H9 (cell line): ENCODE results near the gene OTUD4. TPM values are rescaled to one million over a fixed set of nuclear protein-coding genes. Genes with fewer than 3 reads are reported as not detected.

Experiments
- DNase-seq: peaks from one replicate; pipeline ENCODE4 v3.0.0-alpha.2; 2017
- H2AFZ ChIP-seq: one replicate; pipeline ENCODE4 v1.6.1; 2013; ENCODE audit warnings: mild to moderate bottlenecking, low read length, control low read depth, moderate library complexity
- H2AK5ac ChIP-seq: 2 replicates; pipeline ENCODE4 v1.6.1; 2013; ENCODE audit warnings: low read length, control low read depth, mixed read lengths; ENCODE audit not compliant: insufficient read length
- H2BK120ac ChIP-seq: one replicate; pipeline ENCODE4 v1.6.1; 2013; ENCODE audit warnings: low read depth, mild to moderate bottlenecking, low read length, control low read depth, inconsistent platforms; ENCODE audit not compliant: poor library complexity, severe bottlenecking
- H2BK12ac ChIP-seq: 2 replicates; pipeline ENCODE4 v1.6.1; 2013; ENCODE audit warnings: low read length, control low read depth, mixed read lengths, low read depth; ENCODE audit not compliant: insufficient read length
- H2BK15ac ChIP-seq: 2 replicates; pipeline ENCODE4 v1.6.1; 2013; ENCODE audit warnings: low read depth, low read length, control low read depth
- H2BK20ac ChIP-seq: one replicate; pipeline ENCODE4 v1.6.1; 2013; ENCODE audit warnings: low read depth, mild to moderate bottlenecking, low read length, control low read depth, inconsistent platforms; ENCODE audit not compliant: poor library complexity, severe bottlenecking
- H2BK5ac ChIP-seq: 2 replicates; pipeline ENCODE4 v1.6.1; 2013; ENCODE audit warnings: low read length, control low read depth, mixed read lengths; ENCODE audit not compliant: insufficient read length
- H3K14ac ChIP-seq: 2 replicates; pipeline ENCODE4 v1.6.1; 2013; ENCODE audit warnings: low read length, control low read depth; ENCODE audit not compliant: insufficient read depth
- H3K18ac ChIP-seq: 2 replicates; pipeline ENCODE4 v1.6.1; 2013; ENCODE audit warnings: low read depth, mild to moderate bottlenecking, mixed read lengths, low read length, control low read depth; ENCODE audit not compliant: insufficient read length
- H3K23ac ChIP-seq: 2 replicates; pipeline ENCODE4 v1.6.1; 2013; ENCODE audit warnings: low read length, control low read depth, mixed read lengths, low read depth; ENCODE audit not compliant: insufficient read length
- H3K23me2 ChIP-seq: 2 replicates; pipeline ENCODE4 v1.6.1; 2013; ENCODE audit warnings: low read depth, mild to moderate bottlenecking, mixed read lengths, low read length, control low read depth; ENCODE audit not compliant: insufficient read length, poor library complexity, severe bottlenecking
- H3K27ac ChIP-seq: 2 replicates; pipeline ENCODE4 v1.5.1; 2013; ENCODE audit warnings: low read length, control low read depth, mixed read lengths, low read depth; ENCODE audit not compliant: insufficient read length
- H3K27me3 ChIP-seq: 2 replicates; pipeline ENCODE4 v1.6.1; 2013; ENCODE audit warnings: low read length, control low read depth, inconsistent platforms; ENCODE audit not compliant: insufficient read depth
- H3K4ac ChIP-seq: 2 replicates; pipeline ENCODE4 v1.6.1; 2013; ENCODE audit warnings: low read depth, mild to moderate bottlenecking, control low read depth, inconsistent platforms, low read length, moderate library complexity
- H3K4me1 ChIP-seq: 2 replicates; pipeline ENCODE4 v1.6.1; 2013; ENCODE audit warnings: low read length, control low read depth, inconsistent platforms; ENCODE audit not compliant: insufficient read depth
- H3K4me2 ChIP-seq: 2 replicates; pipeline ENCODE4 v1.6.1; 2013; ENCODE audit warnings: low read length, control low read depth, mixed read lengths; ENCODE audit not compliant: insufficient read length, insufficient read depth
- H3K56ac ChIP-seq: 2 replicates; pipeline ENCODE4 v1.6.1; 2013; ENCODE audit warnings: low read depth, mild to moderate bottlenecking, mixed read lengths, low read length, control low read depth; ENCODE audit not compliant: insufficient read length
- H3K79me1 ChIP-seq: 2 replicates; pipeline ENCODE4 v1.6.1; 2013; ENCODE audit warnings: low read depth, mild to moderate bottlenecking, moderate library complexity, low read length, control low read depth, inconsistent platforms; ENCODE audit not compliant: insufficient read depth, poor library complexity, severe bottlenecking
- H3K79me2 ChIP-seq: 2 replicates; pipeline ENCODE4 v1.6.1; 2013; ENCODE audit warnings: low read length, control low read depth, inconsistent platforms; ENCODE audit not compliant: insufficient read depth
- H3K9ac ChIP-seq: 2 replicates; pipeline ENCODE4 v1.6.1; 2013; ENCODE audit warnings: low read length, control low read depth, mixed read lengths; ENCODE audit not compliant: insufficient read length; ENCODE audit errors: extremely low read depth
- H3K9me3 ChIP-seq: one replicate; pipeline ENCODE4 v1.6.1; 2013; ENCODE audit warnings: low read depth, low read length, inconsistent platforms; ENCODE audit not compliant: control insufficient read depth
- H3T11ph ChIP-seq: one replicate; pipeline ENCODE4 v1.6.1; 2013; ENCODE audit warnings: mild to moderate bottlenecking, low read length, control low read depth, inconsistent platforms
- H4K20me1 ChIP-seq: one replicate; pipeline ENCODE4 v1.6.1; 2013; ENCODE audit not compliant: control insufficient read depth, insufficient read length, insufficient read depth
- H4K5ac ChIP-seq: 2 replicates; pipeline ENCODE4 v1.6.1; 2013; ENCODE audit warnings: low read depth, mild to moderate bottlenecking, mixed read lengths, low read length, control low read depth; ENCODE audit not compliant: insufficient read length
- H4K8ac ChIP-seq: replicated peaks from 2 replicates; pipeline ENCODE4 v1.6.1; 2013; ENCODE audit warnings: low read length, control low read depth, mixed read lengths, low read depth; ENCODE audit not compliant: insufficient read length
- H4K91ac ChIP-seq: 2 replicates; pipeline ENCODE4 v1.6.1; 2013; ENCODE audit warnings: low read depth, mild to moderate bottlenecking, moderate library complexity, mixed read lengths, low read length, control low read depth; ENCODE audit not compliant: insufficient read length
- H3K27ac Mint-ChIP-seq, 3 experiments: 2 replicates in 2 of 3; 3 replicates in 1 of 3; pipeline ENCODE4 v1.8.0; 2020 to 2021; ENCODE audit warnings: mixed read lengths in 3 of 3, mild to moderate bottlenecking in 1 of 3, moderate library complexity in 1 of 3
- H3K27me3 Mint-ChIP-seq: 2 replicates; pipeline ENCODE4 v1.8.0; 2021; ENCODE audit warnings: low read depth, mild to moderate bottlenecking, moderate library complexity, mixed read lengths
- H3K36me3 Mint-ChIP-seq, 3 experiments: 2 replicates in 2 of 3; 3 replicates in 1 of 3; pipeline ENCODE4 v1.8.0; 2020 to 2021; ENCODE audit warnings: low read depth in 3 of 3, mixed read lengths in 3 of 3; ENCODE audit not compliant: insufficient read depth in 1 of 3
- H3K4me1 Mint-ChIP-seq, 2 experiments: 2 replicates each; pipeline ENCODE4 v1.8.0; 2020; ENCODE audit warnings: mixed read lengths in 2 of 2
- H3K4me3 Mint-ChIP-seq, 2 experiments: 2 replicates in 1 of 2; 3 replicates in 1 of 2; pipeline ENCODE4 v1.8.0; 2020 to 2021; ENCODE audit warnings: mild to moderate bottlenecking in 2 of 2, mixed read lengths in 2 of 2, moderate library complexity in 1 of 2
- H3K9me3 Mint-ChIP-seq, 2 experiments: 2 replicates in 1 of 2; 3 replicates in 1 of 2; pipeline ENCODE4 v1.8.0; 2020; ENCODE audit warnings: mild to moderate bottlenecking in 2 of 2, mixed read lengths in 2 of 2, moderate library complexity in 1 of 2
- WGBS: extraction: QIAGEN DNeasy Blood & Tissue Kit; methylation state at CpG from one replicate; pipeline ENCODE4 v1.1.7; 2013; ENCODE audit warnings: missing lambda C conversion rate, low lambda C conversion rate, mixed read lengths; ENCODE audit not compliant: insufficient read length; ENCODE audit errors: extremely low coverage; 5-methylcytosine and 5-hydroxymethylcytosine counted together
- total RNA-seq: library from RNA; stranded (reverse); gene quantifications from 2 replicates; pipeline ENCODE4 v1.2.1, GENCODE V29; 2021
- TF ChIP-seq, protein P1 (sequence below): fragments of 200-600 bp; sonication (generic); conservative IDR thresholded peaks from 3 replicates; pipeline ENCODE4 v1.8.0; 2021; ENCODE audit warnings: antibody characterized with exemption, mild to moderate bottlenecking

Gene OTUD4
- total RNA-seq, 1 experiment from 2014 or later, result 59.0 TPM

DNA sequence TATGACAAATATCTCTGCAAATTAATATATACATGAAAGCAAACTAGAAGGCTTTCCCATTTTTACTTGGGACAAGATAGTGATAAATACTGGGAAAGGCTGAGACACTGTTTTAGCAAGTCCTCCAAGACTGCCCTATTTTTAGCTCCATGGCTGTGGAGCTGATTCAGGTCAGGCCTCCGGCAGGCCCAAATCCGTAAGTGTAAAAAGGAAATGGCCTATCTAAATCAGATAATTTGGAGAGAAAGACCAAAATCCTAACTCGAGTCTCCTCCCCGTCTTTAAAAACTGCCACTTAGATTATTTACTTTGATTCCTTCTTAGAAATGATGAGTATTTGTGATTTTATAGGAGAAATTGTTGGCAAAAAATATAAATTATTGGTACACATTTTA lies 2.9 kb downstream of the OTUD4 start:
- no CpG with 5 or more reads among the region's 4 CpGs for WGBS
- H2BK20ac ChIP-seq, result no peak overlapping the region
- H3K23ac ChIP-seq, result no peak overlapping the region
- no peaks in the 10 kb centered on the region for H3K27me3 ChIP-seq
- DNase-seq, result no peak
- no peak overlapping the region for H3K56ac ChIP-seq
- H4K20me1 ChIP-seq, result no peaks in the 10 kb centered on the region
- Mint-ChIP-seq H3K4me1 (peaks cover 24 to 27% of the 10 kb centered on the region in 2 experiments), H3K4me3 (peak overlapping the region; percentile 94 to 97; a peak in 4 of 5 replicates), H3K9me3 (peaks cover 0 to 2% of the 10 kb centered on the region in 2 experiments; a peak in 1 of 5 replicates), H3K27me3 (no peaks in the 10 kb centered on the region), H3K27ac (peak overlapping the region in 1 of 3 experiments; percentile 29; a peak in 1 of 7 replicates), H3K36me3 (peaks cover 16 to 20% (median 19%) of the 10 kb centered on the region in 3 experiments)
- H2BK12ac ChIP-seq, result no peak overlapping the region
- H3K4me1 ChIP-seq, result no peaks in the 10 kb centered on the region
- no peak overlapping the region for H3K18ac ChIP-seq
- H4K5ac ChIP-seq, result no peak overlapping the region
- H3K23me2 ChIP-seq, result peaks cover 14% of the 10 kb centered on the region
- H3K4me2 ChIP-seq, result peak overlapping the region; percentile 86
- no peak overlapping the region for H2BK15ac ChIP-seq
- peaks cover 3% of the 10 kb centered on the region for H3K79me1 ChIP-seq
- no peak overlapping the region for H2BK120ac ChIP-seq
- H3K14ac ChIP-seq, result no peak overlapping the region
- H2BK5ac ChIP-seq, result no peak overlapping the region
- no peaks in the 10 kb centered on the region for H3K9me3 ChIP-seq
- no peak overlapping the region for H4K91ac ChIP-seq
- no peak overlapping the region for H3T11ph ChIP-seq
- no peak overlapping the region for H2AFZ ChIP-seq
- H3K79me2 ChIP-seq, result peaks cover 31% of the 10 kb centered on the region; the same call in 1 of the 2 replicates
- TF ChIP-seq, protein P1, sequence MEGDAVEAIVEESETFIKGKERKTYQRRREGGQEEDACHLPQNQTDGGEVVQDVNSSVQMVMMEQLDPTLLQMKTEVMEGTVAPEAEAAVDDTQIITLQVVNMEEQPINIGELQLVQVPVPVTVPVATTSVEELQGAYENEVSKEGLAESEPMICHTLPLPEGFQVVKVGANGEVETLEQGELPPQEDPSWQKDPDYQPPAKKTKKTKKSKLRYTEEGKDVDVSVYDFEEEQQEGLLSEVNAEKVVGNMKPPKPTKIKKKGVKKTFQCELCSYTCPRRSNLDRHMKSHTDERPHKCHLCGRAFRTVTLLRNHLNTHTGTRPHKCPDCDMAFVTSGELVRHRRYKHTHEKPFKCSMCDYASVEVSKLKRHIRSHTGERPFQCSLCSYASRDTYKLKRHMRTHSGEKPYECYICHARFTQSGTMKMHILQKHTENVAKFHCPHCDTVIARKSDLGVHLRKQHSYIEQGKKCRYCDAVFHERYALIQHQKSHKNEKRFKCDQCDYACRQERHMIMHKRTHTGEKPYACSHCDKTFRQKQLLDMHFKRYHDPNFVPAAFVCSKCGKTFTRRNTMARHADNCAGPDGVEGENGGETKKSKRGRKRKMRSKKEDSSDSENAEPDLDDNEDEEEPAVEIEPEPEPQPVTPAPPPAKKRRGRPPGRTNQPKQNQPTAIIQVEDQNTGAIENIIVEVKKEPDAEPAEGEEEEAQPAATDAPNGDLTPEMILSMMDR, result no peak
- no peak overlapping the region for H3K9ac ChIP-seq
- no peak overlapping the region for H3K27ac ChIP-seq
- H3K4ac ChIP-seq, result no peak overlapping the region
- H2AK5ac ChIP-seq, result no peak overlapping the region
- no peak overlapping the region for H4K8ac ChIP-seq
